IMR-90 (cell line): ENCODE results near the gene NFASC. TPM values are rescaled to one million over a fixed set of nuclear protein-coding genes. Genes with fewer than 3 reads are reported as not detected.

Experiments
- ATAC-seq: fragments of 200-7000 bp; cut with Tn5 transposase; 2 replicates; pipeline ENCODE4 v1.9.1; 2020; ENCODE audit warnings: low read depth, mild to moderate bottlenecking, moderate library complexity
- BruUV-seq: library from RNA; stranded (reverse); fragments of 400-500 nt; replicated peaks from 2 replicates; lab custom pipeline; 2021; lab: Mats Ljungman, UMichigan
- CTCF ChIA-PET: fragments of 300-600 bp; formaldehyde crosslinking; extraction: SDS; loops from one replicate; lab custom pipeline; 2021; ENCODE audit warnings: antibody characterized with exemption; lab: Yijun Ruan, JAX
- POLR2A ChIA-PET: fragments of 300-600 bp; sonication (Branson Sonifier 250); formaldehyde crosslinking; loops from one replicate; lab custom pipeline; 2022; ENCODE audit warnings: antibody characterized with exemption; ENCODE audit not compliant: unreplicated experiment; lab: Charles Lee
- DNase-seq: peaks from one replicate; pipeline ENCODE4 v3.0.0; 2013
- H2AFZ ChIP-seq: replicated peaks from 2 replicates; pipeline ENCODE3; 2013; ENCODE audit warnings: low read length, mild to moderate bottlenecking; ENCODE audit not compliant: poor library complexity
- H2AK5ac ChIP-seq: 2 replicates; pipeline ENCODE4 v1.6.1; 2013; ENCODE audit warnings: low read depth, low read length, inconsistent platforms
- H2AK9ac ChIP-seq: replicated peaks from 2 replicates; pipeline ENCODE3; 2013; ENCODE audit warnings: mild to moderate bottlenecking, low read depth, low read length, moderate library complexity; ENCODE audit not compliant: poor library complexity
- H2BK120ac ChIP-seq: 2 replicates; pipeline ENCODE4 v1.6.1; 2013; ENCODE audit warnings: low read depth, low read length, inconsistent platforms
- H2BK15ac ChIP-seq: 3 replicates; pipeline ENCODE4 v1.6.1; 2013; ENCODE audit warnings: low read depth, low read length, inconsistent platforms
- H2BK20ac ChIP-seq: 2 replicates; pipeline ENCODE4 v1.6.1; 2013; ENCODE audit warnings: low read depth, mild to moderate bottlenecking, inconsistent platforms, low read length, moderate library complexity
- H2BK5ac ChIP-seq: 2 replicates; pipeline ENCODE4 v1.6.1; 2013; ENCODE audit warnings: mild to moderate bottlenecking, low read depth, low read length, inconsistent platforms; ENCODE audit not compliant: poor library complexity, severe bottlenecking
- H3K14ac ChIP-seq: replicated peaks from 2 replicates; pipeline ENCODE4 v1.6.1; 2013; ENCODE audit warnings: low read depth, low read length, inconsistent platforms
- H3K18ac ChIP-seq: 2 replicates; pipeline ENCODE4 v1.6.1; 2013; ENCODE audit warnings: low read depth, low read length, control low read depth
- H3K23ac ChIP-seq: 2 replicates; pipeline ENCODE4 v1.6.1; 2013; ENCODE audit warnings: low read depth, low read length, inconsistent platforms
- H3K27ac ChIP-seq: 2 replicates; pipeline ENCODE4 v1.5.1; 2013; ENCODE audit warnings: mild to moderate bottlenecking, control low read depth, low read length; ENCODE audit not compliant: insufficient read depth
- H3K27me3 ChIP-seq: 2 replicates; pipeline ENCODE4 v1.6.1; 2013; ENCODE audit warnings: low read length; ENCODE audit not compliant: control insufficient read depth, insufficient read depth
- H3K36me3 ChIP-seq: 2 replicates; pipeline ENCODE4 v1.6.1; 2013; ENCODE audit warnings: low read length, mixed read lengths; ENCODE audit not compliant: control insufficient read depth, insufficient read depth
- H3K4ac ChIP-seq: 2 replicates; pipeline ENCODE4 v1.6.1; 2013; ENCODE audit warnings: low read depth, low read length, inconsistent platforms
- H3K4me1 ChIP-seq: 2 replicates; pipeline ENCODE4 v1.6.1; 2013; ENCODE audit warnings: low read length, mixed read lengths; ENCODE audit not compliant: control insufficient read depth, insufficient read depth
- H3K4me2 ChIP-seq: 2 replicates; pipeline ENCODE4 v1.6.1; 2013; ENCODE audit warnings: low read depth, mild to moderate bottlenecking, control low read depth, low read length, moderate library complexity
- H3K4me3 ChIP-seq: 2 replicates; pipeline ENCODE4 v1.5.1; 2013; ENCODE audit warnings: low read depth, mild to moderate bottlenecking, control low read depth, low read length, moderate library complexity; ENCODE audit not compliant: insufficient read depth
- H3K56ac ChIP-seq: 2 replicates; pipeline ENCODE4 v1.6.1; 2013; ENCODE audit warnings: low read length, inconsistent platforms; ENCODE audit not compliant: insufficient read depth; ENCODE audit errors: extremely low read depth
- H3K79me1 ChIP-seq, 2 experiments: 2 replicates each; pipeline ENCODE4 v1.6.1; 2013; ENCODE audit warnings: low read length in 2 of 2, inconsistent platforms in 1 of 2, low read depth in 1 of 2
- H3K9ac ChIP-seq: 2 replicates; pipeline ENCODE4 v1.6.1; 2013; ENCODE audit warnings: low read depth, low read length, control low read depth
- H3K9me1 ChIP-seq: 2 replicates; pipeline ENCODE4 v1.6.1; 2013; ENCODE audit warnings: low read length, inconsistent platforms; ENCODE audit not compliant: insufficient read depth
- H3K9me3 ChIP-seq: 2 replicates; pipeline ENCODE4 v1.6.1; 2013; ENCODE audit warnings: low read length; ENCODE audit not compliant: control insufficient read depth, insufficient read depth
- H4K20me1 ChIP-seq: 2 replicates; pipeline ENCODE4 v1.6.1; 2013; ENCODE audit warnings: low read length, inconsistent platforms; ENCODE audit not compliant: insufficient read depth
- H4K5ac ChIP-seq: 2 replicates; pipeline ENCODE4 v1.6.1; 2013; ENCODE audit warnings: mild to moderate bottlenecking, low read depth, low read length, control low read depth
- H4K8ac ChIP-seq, 2 experiments: 2 replicates each; pipeline ENCODE4 v1.6.1; 2013; ENCODE audit warnings: low read depth in 2 of 2, low read length in 2 of 2, control low read depth in 1 of 2, inconsistent platforms in 1 of 2
- H4K91ac ChIP-seq: 2 replicates; pipeline ENCODE4 v1.6.1; 2013; ENCODE audit warnings: low read depth, low read length, inconsistent platforms; ENCODE audit not compliant: insufficient read depth
- ELK1 ChIP-seq: fragments of 150-350 bp; IDR thresholded peaks from 2 replicates; pipeline ENCODE4 v1.6.1; 2016; ENCODE audit warnings: low read depth, mild to moderate bottlenecking, low read length, moderate library complexity, borderline replicate concordance
- RAD21 ChIP-seq: IDR thresholded peaks from 2 replicates; pipeline ENCODE4 v1.6.1; 2012; ENCODE audit warnings: low read length, improper control_type of control experiment
- WGBS, 2 experiments: methylation state at CpG; one replicate each; pipeline versions ENCODE4 v1.1.5 to v1.1.7; 2013; ENCODE audit warnings: missing lambda C conversion rate in 2 of 2; ENCODE audit not compliant: insufficient read length in 1 of 2; ENCODE audit errors: extremely low coverage in 2 of 2; 5-methylcytosine and 5-hydroxymethylcytosine counted together
- dilution Hi-C: fragments of 300-500 bp; cut with HindIII; formaldehyde crosslinking; loops from one replicate; pipeline ENCODE4 v1.14.3; 2018; ENCODE audit warnings: low sequenced_read_pairs; ENCODE audit not compliant: unreplicated experiment
- in situ Hi-C: fragments of 300-500 bp; cut with MboI; formaldehyde crosslinking; loops from 3 replicates; pipeline ENCODE4 v1.14.3; 2019; ENCODE audit warnings: low sequenced_read_pairs, inconsistent platforms, mixed read lengths
- intact Hi-C: fragments of 100-400 bp; cut with micrococcal nuclease; formaldehyde crosslinking; loops from 2 replicates; pipeline ENCODE4 v1.10.0; 2022
- polyA plus RNA-seq, 3 experiments: library from polyadenylated mRNA; depleted of rRNA; stranded (reverse); fragments of >200 nt; gene quantifications; 2 replicates each; pipeline ENCODE4 v1.2.3, GENCODE V29; 2012; ENCODE audit warnings: low replicate concordance in 1 of 3
- total RNA-seq: library from RNA; depleted of rRNA; stranded (reverse); fragments of >200 nt; gene quantifications from 2 replicates; pipeline ENCODE4 v1.2.3, GENCODE V29; 2012

NFASC gene
- total and polyA plus RNA-seq, 2 of the 4 experiments (the other 2 are of a cell fraction) = 0.18 to 0.79 TPM

- no peak overlapping the region for H3K56ac ChIP-seq
- ChIA-PET CTCF (no interaction called here), POLR2A (no interaction called here)
- no peak overlapping the region for H2BK120ac ChIP-seq
- dilution Hi-C loops (no loop called here), in situ Hi-C loops (no loop called here), intact Hi-C loops (no loop called here)
- no peaks in the 10 kb centered on the region for H3K36me3 ChIP-seq
- TF ChIP-seq ELK1 = no peak
- no peak for TF ChIP-seq RAD21
- no peak overlapping the region for H2AK5ac ChIP-seq
- no peaks in the 10 kb centered on the region for H3K79me1 ChIP-seq
- DNase-seq = no peak
- no peak overlapping the region for H3K4me2 ChIP-seq
- ATAC-seq = no peak
- H3K4ac ChIP-seq = no peak overlapping the region
- H3K27me3 ChIP-seq = peaks cover 6% of the 10 kb centered on the region
- no peaks in the 10 kb centered on the region for H3K9me3 ChIP-seq
- H3K23ac ChIP-seq = no peak overlapping the region
- H2AK9ac ChIP-seq = no peak overlapping the region
- H4K91ac ChIP-seq = no peak overlapping the region
- no peak overlapping the region for H3K14ac ChIP-seq
- H3K9ac ChIP-seq = no peak overlapping the region
- H2BK5ac ChIP-seq = no peak overlapping the region
- no peak overlapping the region for H4K8ac ChIP-seq
- no peaks in the 10 kb centered on the region for H3K9me1 ChIP-seq
- no peak overlapping the region for H2AFZ ChIP-seq
- WGBS, 2 experiments = 0% methylated on average over 1 of the region's 3 CpGs; no CpG with 5 or more reads in 1 of the 2 experiments
- H4K20me1 ChIP-seq = no peaks in the 10 kb centered on the region
- BruUV-seq = no TSS peak
- no peak overlapping the region for H3K27ac ChIP-seq
- no peaks in the 10 kb centered on the region for H3K4me1 ChIP-seq
- H2BK15ac ChIP-seq = no peak overlapping the region
- no peak overlapping the region for H4K5ac ChIP-seq
- H3K4me3 ChIP-seq = no peak overlapping the region
- H3K18ac ChIP-seq = no peak overlapping the region
- no peak overlapping the region for H2BK20ac ChIP-seq
Measured at GRCh38 chr1:204879351-204879750, 8.7 kb downstream of the NFASC start.
